HG02588 (cell line): ENCODE data around the gene MTG1.
"Not testable (repeated sequence)": the region's sequence is repeated elsewhere in the genome, so short reads cannot be mapped to it uniquely, and the experiment has no call there.

ENCODE experiments used
- ATAC-seq: cut with Tn5 transposase; IDR thresholded peaks from one replicate; pipeline ENCODE4 v1.9.1; 2021; ENCODE audit warnings: mild to moderate bottlenecking, moderate library complexity; ENCODE audit not compliant: unreplicated experiment

Gene MTG1

GRCh38 chr10:133421336-133422222 lies 27.6 kb downstream of the MTG1 start:
- no peak for ATAC-seq

- ATAC-seq = no peak
These were observed 28.4 kb downstream of the MTG1 start for GRCh38 chr10:133422223-133422806.

DNA sequence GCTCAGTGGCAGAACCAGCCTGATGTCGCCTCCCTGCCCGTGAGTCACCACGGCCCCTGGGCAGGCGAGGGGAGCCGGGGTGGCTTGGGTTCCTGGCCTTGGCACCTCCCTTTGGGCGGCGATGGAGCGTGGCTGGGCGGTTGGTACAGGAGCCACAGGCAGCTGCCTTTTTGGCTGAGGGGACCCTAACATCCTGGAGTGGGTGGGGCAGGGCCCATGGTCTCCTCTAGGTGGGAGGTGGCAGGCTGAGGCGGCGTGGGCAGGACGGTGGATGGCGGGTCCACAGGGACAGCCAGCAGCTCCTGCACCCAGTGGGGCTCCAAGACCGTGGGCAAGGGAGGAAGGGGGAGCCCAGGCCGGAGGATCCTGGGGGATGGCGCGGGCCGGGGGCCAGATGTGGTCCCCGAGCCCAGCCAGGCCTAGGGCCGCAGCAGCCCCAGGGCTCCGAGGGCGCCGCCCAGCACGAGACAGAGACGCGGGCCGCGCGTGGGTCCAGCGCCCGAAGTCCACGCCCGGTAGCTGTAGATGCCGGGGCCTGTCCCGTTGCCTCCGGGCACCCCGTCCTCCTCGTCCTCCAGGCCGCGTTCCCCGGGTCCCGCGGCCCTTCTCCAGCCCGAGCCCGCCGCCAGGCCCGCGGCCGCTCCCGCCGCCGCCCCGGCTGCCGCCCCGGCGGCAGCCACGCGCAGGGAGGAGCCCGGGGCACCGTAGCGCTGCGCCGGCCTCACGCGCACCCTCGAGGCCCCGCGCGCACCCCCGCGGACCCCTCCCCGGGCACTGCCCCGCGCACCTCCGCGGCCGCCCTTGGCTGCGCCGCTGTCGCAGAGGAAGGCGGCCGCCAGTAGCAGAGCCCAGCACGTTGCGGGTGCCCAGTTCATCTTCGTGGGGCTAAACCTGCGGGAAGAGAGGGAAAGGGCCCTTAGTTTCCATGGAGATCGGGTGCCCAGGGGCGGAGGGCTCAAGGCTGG lies 29.1 kb downstream of the MTG1 start:
- no peak for ATAC-seq

DNA sequence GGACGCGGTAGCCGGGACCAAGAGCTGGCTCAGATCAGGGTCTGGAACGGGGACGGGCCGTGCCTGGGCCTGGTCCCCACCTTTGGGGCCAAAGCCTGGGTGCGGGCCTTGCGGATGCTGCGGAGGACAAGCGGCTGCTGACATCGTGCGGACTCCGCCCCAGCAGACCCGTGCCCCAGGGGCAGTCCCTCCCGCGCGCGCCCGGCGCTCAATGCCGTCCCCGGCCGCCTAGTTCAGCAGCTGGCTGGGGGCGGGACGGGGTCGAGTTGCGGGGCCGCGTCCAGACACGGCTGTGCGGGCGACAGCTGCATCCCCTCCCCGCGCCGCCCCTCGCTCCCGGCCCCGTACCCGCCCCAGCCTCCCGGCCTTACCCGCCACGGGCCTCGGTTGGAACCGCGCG lies 30.1 kb downstream of the MTG1 start:
- not testable (repeated sequence) for ATAC-seq

- ATAC-seq = not testable (repeated sequence)
These were observed 30.6 kb downstream of the MTG1 start, which contains the start of gene SPRN for GRCh38 chr10:133424601-133425000. Gene SPRN (minus strand): TSS chr10:133424625. CDS start chr10:133423681, 944 bp downstream.

- not testable (repeated sequence) for ATAC-seq
These were observed 35.6 kb downstream of the MTG1 start for GRCh38 chr10:133429571-133429970.

- not testable (repeated sequence) for ATAC-seq
These were observed 38.1 kb downstream of the MTG1 start for GRCh38 chr10:133431888-133432613.

GRCh38 chr10:133432789-133433188 lies 38.8 kb downstream of the MTG1 start:
- not testable (repeated sequence) for ATAC-seq

GRCh38 chr10:133438711-133439273 lies 44.8 kb downstream of the MTG1 start:
- no peak for ATAC-seq

GRCh38 chr10:133439517-133440461 lies 45.8 kb downstream of the MTG1 start:
- ATAC-seq = no peak

GRCh38 chr10:133440633-133441285 lies 46.8 kb downstream of the MTG1 start:
- no peak for ATAC-seq

DNA sequence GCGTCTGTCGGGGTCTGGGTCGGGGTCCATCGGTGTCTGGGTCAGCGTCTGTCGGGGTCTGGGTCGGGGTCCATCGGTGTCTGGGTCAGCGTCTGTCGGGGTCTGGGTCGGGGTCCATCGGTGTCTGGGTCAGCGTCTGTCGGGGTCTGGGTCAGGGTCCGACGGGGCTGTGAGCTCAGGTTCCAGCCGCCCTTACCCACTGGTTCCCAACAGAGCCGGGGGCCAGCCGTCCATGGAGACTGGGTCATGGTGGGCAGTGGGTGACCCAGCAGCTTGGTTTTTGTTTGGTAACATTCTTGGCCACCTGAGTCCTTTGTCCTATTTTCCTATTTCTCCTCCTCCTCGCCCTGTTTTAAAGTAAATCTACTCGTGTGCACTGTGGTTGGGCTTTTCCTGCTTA lies 47.4 kb downstream of the MTG1 start:
- not testable (repeated sequence) for ATAC-seq

DNA sequence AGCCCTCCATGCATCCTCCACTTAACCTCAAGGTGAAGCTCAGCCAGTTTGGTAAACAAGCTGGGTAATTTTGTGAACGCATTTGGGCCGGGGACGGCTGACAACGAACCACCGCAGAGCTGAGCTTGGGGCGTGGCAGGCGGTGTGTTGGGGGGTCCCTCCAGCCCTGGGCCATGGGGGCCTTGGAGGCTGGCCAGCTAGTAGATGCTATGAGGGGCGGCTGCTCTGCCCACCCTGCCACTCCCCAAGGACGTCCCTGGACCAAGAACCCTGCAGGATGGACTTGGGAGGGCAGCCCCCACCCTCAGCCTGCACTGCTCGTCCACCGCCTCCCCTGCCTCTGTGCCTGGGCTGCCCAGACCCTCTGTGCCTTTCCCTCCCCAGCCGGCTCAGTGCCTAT lies 47.8 kb downstream of the MTG1 start:
- no peak for ATAC-seq

- ATAC-seq = no peak
These were observed 48.4 kb downstream of the MTG1 start for GRCh38 chr10:133442191-133442966.

DNA sequence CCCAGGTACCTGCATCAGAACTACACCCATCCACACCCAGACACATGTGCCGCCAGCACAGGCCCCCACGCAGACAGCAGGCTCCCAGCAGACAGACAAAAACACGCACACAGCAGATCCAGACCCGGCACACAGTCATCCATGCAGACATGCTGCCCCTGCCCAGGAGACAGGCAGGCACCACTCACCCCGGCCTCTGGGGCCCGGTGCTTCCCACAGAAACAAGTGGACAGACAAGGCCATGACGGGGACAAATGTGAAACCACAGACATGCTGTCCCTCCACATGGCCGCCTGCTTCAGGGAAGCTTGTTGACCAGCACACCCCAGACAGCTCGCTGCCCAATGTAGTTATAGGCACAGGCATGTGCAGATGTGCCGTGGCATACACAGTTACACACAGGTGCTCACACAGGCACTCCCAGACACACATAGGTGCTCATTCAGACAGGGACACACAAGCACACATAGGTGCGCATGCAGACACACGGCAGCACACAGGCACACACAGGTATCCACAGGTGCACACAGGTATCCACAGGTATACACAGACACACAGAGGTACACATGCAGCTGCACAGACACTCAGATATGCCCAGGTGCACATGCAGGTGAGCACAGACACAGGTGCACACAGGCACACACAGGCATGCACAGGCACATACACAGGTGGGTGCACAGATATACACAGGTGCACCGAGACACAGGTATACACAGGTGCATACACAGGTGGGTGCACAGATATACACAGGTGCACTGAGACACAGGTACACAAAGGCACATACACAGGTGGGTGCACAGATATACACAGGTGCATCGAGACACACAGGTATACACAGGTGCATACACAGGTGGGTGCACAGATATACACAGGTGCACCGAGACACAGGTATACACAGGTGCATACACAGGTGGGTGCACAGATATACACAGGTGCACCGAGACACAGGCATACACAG lies 49.3 kb downstream of the MTG1 start:
- ATAC-seq = no peak
